ENCODE results near the gene EEF1A1.
"Not testable (repeated sequence)": the region's sequence is repeated elsewhere in the genome, so short reads cannot be mapped to it uniquely, and the experiment has no call there.

- not testable (repeated sequence) for TF ChIP-seq CTCF, POLR2A (IDR thresholded peaks at IDR 0.05)
Observed at GRCh38 chr6:73551115-73551514, 30.3 kb upstream of the EEF1A1 start.
